Lung (tissue), 12 donors: Measurements from ENCODE around the gene ARHGEF28. TPM values are rescaled to one million over a fixed set of nuclear protein-coding genes. Genes with fewer than 3 reads are reported as not detected.

Experiments used
- ATAC-seq: fragments of 200-7000 bp; cut with Tn5 transposase; one replicate; pipeline ENCODE4 v1.9.1; 2020; ENCODE audit warnings: moderate number of reproducible peaks; ENCODE audit not compliant: insufficient read depth, low FRiP score
- DNase-seq, 3 donors: peaks; one replicate each; pipeline ENCODE4 v3.0.0-alpha.2; 2013 to 2017
- H3K27ac ChIP-seq, 2 donors: one replicate each; pipeline ENCODE4 v1.5.1; 2013; ENCODE audit warnings: mild to moderate bottlenecking in 2 of 2, moderate library complexity in 2 of 2, control low read depth in 1 of 2, inconsistent platforms in 1 of 2, low read depth in 1 of 2, low read length in 1 of 2
- H3K27me3 ChIP-seq, 3 donors: one replicate each; pipeline ENCODE4 v1.5.1; 2013; ENCODE audit warnings: low read length in 2 of 3; ENCODE audit not compliant: control insufficient read depth in 3 of 3, insufficient read depth in 3 of 3
- H3K36me3 ChIP-seq, 4 donors: one replicate each; pipeline ENCODE4 v1.5.1; 2013; ENCODE audit warnings: low read length in 4 of 4, mild to moderate bottlenecking in 1 of 4, moderate library complexity in 1 of 4; ENCODE audit not compliant: control insufficient read depth in 4 of 4, insufficient read depth in 4 of 4
- H3K4me1 ChIP-seq, 5 donors: one replicate each; pipeline ENCODE4 v1.5.1; 2013; ENCODE audit warnings: low read length in 5 of 5, mild to moderate bottlenecking in 2 of 5, moderate library complexity in 1 of 5; ENCODE audit not compliant: control insufficient read depth in 5 of 5, insufficient read depth in 5 of 5
- H3K4me3 ChIP-seq: one replicate; pipeline ENCODE4 v1.5.1; 2013; ENCODE audit warnings: mild to moderate bottlenecking, control low read depth, moderate library complexity
- H3K9ac ChIP-seq, 2 donors: one replicate each; pipeline ENCODE4 v1.5.1; 2013; ENCODE audit warnings: low read length in 2 of 2, control low read depth in 1 of 2; ENCODE audit not compliant: insufficient read depth in 1 of 2
- H3K9me3 ChIP-seq, 4 donors: one replicate each; pipeline ENCODE4 v1.5.1; 2013; ENCODE audit warnings: low read length in 3 of 4, mild to moderate bottlenecking in 1 of 4, moderate library complexity in 1 of 4; ENCODE audit not compliant: control insufficient read depth in 4 of 4, insufficient read depth in 3 of 4
- CTCF ChIP-seq: IDR thresholded peaks from 2 replicates; pipeline ENCODE4 v1.5.1; 2012; ENCODE audit warnings: mild to moderate bottlenecking; ENCODE audit errors: control extremely low read depth, extremely low read depth
- WGBS, 2 donors: extraction: QIAGEN DNeasy Blood & Tissue Kit; methylation state at CpG; one replicate each; pipeline ENCODE4 v1.1.7; 2013; 5-methylcytosine and 5-hydroxymethylcytosine counted together
- polyA plus RNA-seq, 2 donors: library from polyadenylated mRNA; stranded (reverse); fragments of 200-250 nt; gene quantifications; one replicate each; pipeline ENCODE4 v1.2.1, GENCODE V29; 2013
- total RNA-seq, 2 donors: library from RNA; depleted of rRNA in 1 of 2; stranded (reverse); fragments of >200 nt in 1 of 2; gene quantifications; one replicate each; pipeline ENCODE4 v1.2.1, GENCODE V29; 2014 to 2021
- donor health status: control.
- donor health status: control.
- donor health status: Bipolar disorder and iron deficiency.
- donor health status: healthy.
- donor health status: DM: yes; HTN: yes; CAD: no.

Gene ARHGEF28
- total and polyA plus RNA-seq, 4 donors, result 3.0 to 13.0 (median 10.0) TPM

- no peak for TF ChIP-seq CTCF
- Histone ChIP-seq H3K9ac (no peak overlapping the region), H3K4me3 (no peak overlapping the region), H3K27ac (no peak overlapping the region), H3K9me3 (no peaks in the 10 kb centered on the region), H3K36me3 (no peaks in the 10 kb centered on the region), H3K4me1 (no peaks in the 10 kb centered on the region), H3K27me3 (no peaks in the 10 kb centered on the region)
- ATAC-seq (no peak), DNase-seq (no peak)
- WGBS, 2 donors, result 94 to 100% methylated on average over 1 of the region's 1 CpG
These were observed 56.2 kb downstream of the ARHGEF28 start for GRCh38 chr5:73682176-73682575.

GRCh38 chr5:73684691-73685090 lies 58.7 kb downstream of the ARHGEF28 start:
- H3K4me3 ChIP-seq, result no peak overlapping the region
- no peak overlapping the region for H3K9ac ChIP-seq
- peak in 1 of 3 donors; percentile 41 for DNase-seq
- no peaks in the 10 kb centered on the region for H3K36me3 ChIP-seq
- H3K27ac ChIP-seq, result no peak overlapping the region
- ATAC-seq, result no peak
- no peaks in the 10 kb centered on the region for H3K4me1 ChIP-seq
- H3K9me3 ChIP-seq, result no peaks in the 10 kb centered on the region
- TF ChIP-seq CTCF, result no peak
- no peaks in the 10 kb centered on the region for H3K27me3 ChIP-seq
- WGBS, 2 donors, result 78% methylated on average over 7 of the region's 7 CpGs

- TF ChIP-seq CTCF, result no peak
- no peak for ATAC-seq
- no peak overlapping the region for H3K27ac ChIP-seq
- no peak overlapping the region for H3K9ac ChIP-seq
- no peaks in the 10 kb centered on the region for H3K36me3 ChIP-seq
- no peaks in the 10 kb centered on the region for H3K27me3 ChIP-seq
- no peaks in the 10 kb centered on the region for H3K9me3 ChIP-seq
- H3K4me1 ChIP-seq, result no peaks in the 10 kb centered on the region
- no peak overlapping the region for H3K4me3 ChIP-seq
- DNase-seq, result no peak
- 52 to 86% methylated on average over 1 of the region's 1 CpG for WGBS, 2 donors
These were observed 60.9 kb downstream of the ARHGEF28 start for GRCh38 chr5:73686912-73687311.

GRCh38 chr5:73687357-73687756 lies 61.4 kb downstream of the ARHGEF28 start:
- whole genome bisulfite sequencing, 2 donors, result 88 to 97% methylated on average over 1 of the region's 1 CpG
- no peak overlapping the region for H3K27ac ChIP-seq
- no peaks in the 10 kb centered on the region for H3K9me3 ChIP-seq
- no peaks in the 10 kb centered on the region for H3K4me1 ChIP-seq
- no peak for DNase-seq
- no peaks in the 10 kb centered on the region for H3K36me3 ChIP-seq
- H3K27me3 ChIP-seq, result no peaks in the 10 kb centered on the region
- ATAC-seq, result no peak
- TF ChIP-seq CTCF, result no peak
- no peak overlapping the region for H3K9ac ChIP-seq
- no peak overlapping the region for H3K4me3 ChIP-seq
